ENCODE data around the gene PRTG. TPM values are rescaled to one million over a fixed set of nuclear protein-coding genes. Genes with fewer than 3 reads are reported as not detected.

Gene PRTG
- polyA plus RNA-seq, 1 donor (not counting 4 experiments of a cell fraction or from before 2014, with no cell fraction given) = not detected

DNA sequence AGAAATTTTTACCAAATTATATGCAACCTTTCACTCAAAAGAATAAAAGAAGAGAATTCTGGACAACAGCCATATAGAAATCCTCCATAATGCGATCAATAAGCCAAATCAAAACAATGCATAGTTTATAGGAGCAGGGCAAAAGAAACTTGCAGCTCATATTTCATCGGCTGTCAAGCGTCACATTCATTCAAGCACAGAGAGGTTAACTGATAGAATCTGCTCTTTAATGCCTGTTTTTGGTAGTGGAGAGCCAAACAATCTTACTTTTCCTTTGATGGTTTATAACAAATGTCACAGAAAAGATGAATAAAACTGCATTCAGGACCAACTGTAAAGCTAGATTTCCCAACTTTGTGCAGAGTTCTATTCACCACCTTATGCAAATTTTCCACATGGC is 35.4 kb downstream of the PRTG start:
- Histone ChIP-seq H3K4me1 (ENCODE audit: control insufficient read depth, extremely low read depth, insufficient read depth, low read length) (no peaks in the 10 kb centered on the region), H4K20me1 (ENCODE audit: control insufficient read depth, extremely low read depth, insufficient read depth, low read length) (no peaks in the 10 kb centered on the region), H3K9me3 (ENCODE audit: control insufficient read depth, low read depth, low read length) (no peaks in the 10 kb centered on the region), H3K9ac (ENCODE audit: control insufficient read depth, extremely low read depth, insufficient read depth, low read length) (no peak overlapping the region), H3K36me3 (ENCODE audit: control insufficient read depth in 2 of 2, extremely low read depth in 1 of 2, insufficient read depth in 2 of 2, low read length in 2 of 2) (no peaks in the 10 kb centered on the region), H3K79me2 (ENCODE audit: control insufficient read depth, insufficient read depth, low read length) (no peaks in the 10 kb centered on the region), H3K9me1 (ENCODE audit: control insufficient read depth, extremely low read depth, insufficient read depth, low read length) (no peaks in the 10 kb centered on the region), H3K4me3 (ENCODE audit: control insufficient read depth in 2 of 3, extremely low read depth in 1 of 3, insufficient read depth in 2 of 3, low read depth in 1 of 3, low read length in 3 of 3) (no peak overlapping the region), H3K27me3 (ENCODE audit: control insufficient read depth, extremely low read depth, insufficient read depth, low read length) (no peaks in the 10 kb centered on the region), H3K27ac (ENCODE audit: control insufficient read depth, insufficient read depth, low read length) (no peak overlapping the region), H2AFZ (ENCODE audit: control insufficient read depth, low read length) (no peak overlapping the region), H3K4me2 (ENCODE audit: control insufficient read depth, extremely low read depth, insufficient read depth, low read depth, low read length) (no peak overlapping the region)
- FAIRE-seq = no peak
- dilution Hi-C loops (cut with MboI; ENCODE audit: extremely low pct_ligation_motif_present, low sequenced_read_pairs) = no loop called here
- DNase-seq (ENCODE audit: low read depth, low spot score) = no peak
- TF ChIP-seq EZH2 (IDR thresholded peaks at IDR 0.05; ENCODE audit: low read length) = no peak
- TF ChIP-seq, protein P1, sequence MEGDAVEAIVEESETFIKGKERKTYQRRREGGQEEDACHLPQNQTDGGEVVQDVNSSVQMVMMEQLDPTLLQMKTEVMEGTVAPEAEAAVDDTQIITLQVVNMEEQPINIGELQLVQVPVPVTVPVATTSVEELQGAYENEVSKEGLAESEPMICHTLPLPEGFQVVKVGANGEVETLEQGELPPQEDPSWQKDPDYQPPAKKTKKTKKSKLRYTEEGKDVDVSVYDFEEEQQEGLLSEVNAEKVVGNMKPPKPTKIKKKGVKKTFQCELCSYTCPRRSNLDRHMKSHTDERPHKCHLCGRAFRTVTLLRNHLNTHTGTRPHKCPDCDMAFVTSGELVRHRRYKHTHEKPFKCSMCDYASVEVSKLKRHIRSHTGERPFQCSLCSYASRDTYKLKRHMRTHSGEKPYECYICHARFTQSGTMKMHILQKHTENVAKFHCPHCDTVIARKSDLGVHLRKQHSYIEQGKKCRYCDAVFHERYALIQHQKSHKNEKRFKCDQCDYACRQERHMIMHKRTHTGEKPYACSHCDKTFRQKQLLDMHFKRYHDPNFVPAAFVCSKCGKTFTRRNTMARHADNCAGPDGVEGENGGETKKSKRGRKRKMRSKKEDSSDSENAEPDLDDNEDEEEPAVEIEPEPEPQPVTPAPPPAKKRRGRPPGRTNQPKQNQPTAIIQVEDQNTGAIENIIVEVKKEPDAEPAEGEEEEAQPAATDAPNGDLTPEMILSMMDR (optimal IDR thresholded peaks at IDR 0.05 in 1 of 3, IDR thresholded peaks at IDR 0.05 in 1 of 3, conservative IDR thresholded peaks at IDR 0.05 in 1 of 3; ENCODE audit: extremely low read depth in 1 of 3, insufficient read depth in 2 of 3, low read length in 3 of 3) = no peak

DNA sequence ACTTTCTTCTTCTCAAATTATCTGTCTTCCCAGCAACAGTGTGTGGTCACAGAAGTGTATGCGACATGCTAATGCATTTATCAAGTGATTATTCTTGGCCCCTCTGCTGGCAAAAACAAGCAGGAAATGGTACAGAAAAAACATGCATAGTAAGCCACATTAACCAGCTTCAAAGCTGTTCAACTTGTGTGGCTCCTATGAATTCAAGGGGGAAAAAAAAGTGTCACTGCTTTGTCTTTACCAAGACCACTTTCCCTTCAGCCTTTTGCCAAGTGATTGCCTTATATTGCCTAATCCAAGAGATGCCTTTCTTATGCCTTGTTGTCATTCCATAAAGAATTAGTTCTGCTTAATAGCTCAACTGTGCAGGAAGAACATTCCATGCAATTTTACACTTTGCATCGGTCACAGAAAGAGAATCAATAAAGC is 39.1 kb downstream of the PRTG start:
- no peak overlapping the region for H3K4me3 ChIP-seq (ENCODE audit: control insufficient read depth in 2 of 3, extremely low read depth in 1 of 3, insufficient read depth in 2 of 3, low read depth in 1 of 3, low read length in 3 of 3)
- H3K4me1 ChIP-seq (ENCODE audit: control insufficient read depth, extremely low read depth, insufficient read depth, low read length) = no peaks in the 10 kb centered on the region
- H3K36me3 ChIP-seq (ENCODE audit: control insufficient read depth in 2 of 2, extremely low read depth in 1 of 2, insufficient read depth in 2 of 2, low read length in 2 of 2) = no peaks in the 10 kb centered on the region
- no peaks in the 10 kb centered on the region for H3K9me1 ChIP-seq (ENCODE audit: control insufficient read depth, extremely low read depth, insufficient read depth, low read length)
- no peaks in the 10 kb centered on the region for H4K20me1 ChIP-seq (ENCODE audit: control insufficient read depth, extremely low read depth, insufficient read depth, low read length)
- no peaks in the 10 kb centered on the region for H3K27me3 ChIP-seq (ENCODE audit: control insufficient read depth, extremely low read depth, insufficient read depth, low read length)
- no peaks in the 10 kb centered on the region for H3K79me2 ChIP-seq (ENCODE audit: control insufficient read depth, insufficient read depth, low read length)
- no peak overlapping the region for H3K9ac ChIP-seq (ENCODE audit: control insufficient read depth, extremely low read depth, insufficient read depth, low read length)
- DNase-seq (ENCODE audit: low read depth, low spot score) (no peak), FAIRE-seq (no peak)
- TF ChIP-seq, protein P1 (optimal IDR thresholded peaks at IDR 0.05 in 1 of 3, IDR thresholded peaks at IDR 0.05 in 1 of 3, conservative IDR thresholded peaks at IDR 0.05 in 1 of 3; ENCODE audit: extremely low read depth in 1 of 3, insufficient read depth in 2 of 3, low read length in 3 of 3) = no peak
- TF ChIP-seq EZH2 (IDR thresholded peaks at IDR 0.05; ENCODE audit: low read length) = no peak
- no peaks in the 10 kb centered on the region for H3K9me3 ChIP-seq (ENCODE audit: control insufficient read depth, low read depth, low read length)
- no peak overlapping the region for H2AFZ ChIP-seq (ENCODE audit: control insufficient read depth, low read length)
- H3K4me2 ChIP-seq (ENCODE audit: control insufficient read depth, extremely low read depth, insufficient read depth, low read depth, low read length) = no peak overlapping the region
- no peak overlapping the region for H3K27ac ChIP-seq (ENCODE audit: control insufficient read depth, insufficient read depth, low read length)
- dilution Hi-C loops (cut with MboI; ENCODE audit: extremely low pct_ligation_motif_present, low sequenced_read_pairs) = no loop called here
